ENCODE results near the gene ZNF133. TPM values are rescaled to one million over a fixed set of nuclear protein-coding genes. Genes with fewer than 3 reads are reported as not detected.

ZNF133 gene
- total and polyA plus RNA-seq, 2 of the 13 experiments (the other 11 are each of a cell fraction or from before 2014, with no cell fraction given): 23.5 to 26.7 TPM

- H3K27ac ChIP-seq (ENCODE audit: extremely low read length, insufficient read depth, low read length): no peak overlapping the region
- FAIRE-seq: no peak
- BruUV-seq (replicated peaks): no TSS peak
- no peak for DNase-seq (ENCODE audit: low spot score)
- no peak overlapping the region for H3K4me3 ChIP-seq (replicated peaks in 1 of 3; ENCODE audit: insufficient read depth in 1 of 3, low read depth in 2 of 3, low read length in 3 of 3)
- no peak for ATAC-seq
- H3K79me2 ChIP-seq (ENCODE audit: insufficient read depth, low read length): no peaks in the 10 kb centered on the region
- H3K27me3 ChIP-seq (ENCODE audit: control insufficient read depth in 1 of 2, insufficient read depth in 2 of 2, low read length in 2 of 2): no peaks in the 10 kb centered on the region
- no peak overlapping the region for H3K4me2 ChIP-seq (ENCODE audit: low read depth, low read length)
- no peaks in the 10 kb centered on the region for H4K20me1 ChIP-seq (ENCODE audit: insufficient read depth, low read length)
- peaks cover 0 to 2% of the 10 kb centered on the region in 2 experiments; a peak in 1 of 5 replicates for H3K36me3 ChIP-seq (replicated peaks in 1 of 2; ENCODE audit: control insufficient read depth in 1 of 2, insufficient read depth in 2 of 2, low read length in 2 of 2)
- WGBS (ENCODE audit: low lambda C conversion rate): 94% methylated on average over 10 of the region's 10 CpGs
- H3K4me1 ChIP-seq (ENCODE audit: insufficient read depth, low read length): peaks cover 41% of the 10 kb centered on the region
- in situ Hi-C loops (cut with HindIII; ENCODE audit: extremely low pct_ligation_motif_present, low pct_unique_long_range_greater_than_20kb) (no loop called here), intact Hi-C loops (cut with micrococcal nuclease; ENCODE audit: unreplicated experiment) (loop anchor here (10.0 kb wide), 1 partner anchor 143 kb away; the partner anchor contains the start of genes DZANK1 and POLR3F)
- 0 out of 2 replicates have a peak, but pooled peaks cover under 1% of the 10 kb centered on the region for H3K9me3 ChIP-seq (ENCODE audit: low read length)
- POLR2A ChIA-PET: interaction anchor here (2.0 kb wide), 1 partner anchor 34 kb away, joined by 4 read pairs; the partner anchor contains the start of gene ZNF133
- no peak overlapping the region for H2AFZ ChIP-seq (ENCODE audit: low read length)
- no peak overlapping the region for H3K9ac ChIP-seq (ENCODE audit: insufficient read depth, low read depth, low read length)
- peak; percentile 36; the same call in 1 of the 2 replicates for TF ChIP-seq ZMYM4 (CRISPR knock-in tag; IDR thresholded peaks at IDR 0.05)
- TF ChIP-seq TP53 (CRISPR knock-in tag; conservative IDR thresholded peaks at IDR 0.05): 0 out of 2 replicates have a peak, but pooled peaks have one; percentile 42
- TF ChIP-seq NFYB (CRISPR knock-in tag; IDR thresholded peaks at IDR 0.05): 0 out of 2 replicates have a peak, but pooled peaks have one; percentile 16
- no peak for TF ChIP-seq PATZ1 (CRISPR knock-in tag; IDR thresholded peaks at IDR 0.05)
- 0 out of 2 replicates have a peak, but pooled peaks have one; percentile 38 for TF ChIP-seq MTF1 (CRISPR knock-in tag; IDR thresholded peaks at IDR 0.05)
- TF ChIP-seq MED13 (CRISPR knock-in tag; IDR thresholded peaks at IDR 0.05): 0 out of 2 replicates have a peak, but pooled peaks have one; percentile 45
- 0 out of 2 replicates have a peak, but pooled peaks have one; percentile 14 for TF ChIP-seq ONECUT2 (CRISPR knock-in tag; IDR thresholded peaks at IDR 0.05)
- no peak for TF ChIP-seq SNAPC4 (CRISPR knock-in tag; IDR thresholded peaks at IDR 0.05)
- TF ChIP-seq ZNF569 (CRISPR knock-in tag; IDR thresholded peaks at IDR 0.05; ENCODE audit: borderline replicate concordance): no peak
- CTCF ChIA-PET (ENCODE audit: low intra/inter-chr PET ratio, low total read pairs): no interaction called here
Measured at GRCh38 chr20:18321976-18322950, 33.9 kb downstream of the ZNF133 start.
